Peyer's patch (tissue), 4 donors: ENCODE data around the gene PALD1. TPM values are rescaled to one million over a fixed set of nuclear protein-coding genes. Genes with fewer than 3 reads are reported as not detected.

Experiments used
- DNase-seq, 3 donors: peaks; one replicate each; pipeline ENCODE4 v3.0.0-alpha.2; 2017 to 2019
- H3K27ac ChIP-seq, 4 donors: fragments of 200-600 bp; sonication (generic); one replicate each; pipeline ENCODE4 v1.5.1; 2016 to 2019
- H3K27me3 ChIP-seq, 2 donors: fragments of 200-600 bp; sonication (generic); one replicate each; pipeline ENCODE4 v1.5.1; 2019
- H3K36me3 ChIP-seq, 3 donors: fragments of 200-600 bp; sonication (generic); one replicate each; pipeline ENCODE4 v1.5.1; 2016 to 2019
- H3K4me1 ChIP-seq, 4 donors: fragments of 200-600 bp; sonication (generic); one replicate each; pipeline ENCODE4 v1.5.1; 2016 to 2019
- H3K4me3 ChIP-seq, 4 donors: fragments of 200-600 bp; sonication (generic); 1 replicate in 3 of 4; 2 replicates in 1 of 4; pipeline ENCODE4 v1.5.1; 2016 to 2019; ENCODE audit warnings: mild to moderate bottlenecking in 1 of 4
- H3K9me3 ChIP-seq, 4 donors: fragments of 200-600 bp; sonication (generic); one replicate each; pipeline ENCODE4 v1.5.1; 2016 to 2019; ENCODE audit warnings: mild to moderate bottlenecking in 1 of 4
- CTCF ChIP-seq, 6 experiments: fragments of 450-650 bp in 4 of 6; fragments of 200-600 bp in 2 of 6; sonication (generic) in 1 of 6; IDR thresholded peaks; one replicate each; pipeline ENCODE4 v1.5.1; 2017 to 2019; ENCODE audit warnings: antibody characterized with exemption in 6 of 6, mild to moderate bottlenecking in 3 of 6, moderate library complexity in 1 of 6
- POLR2A ChIP-seq, 2 donors: fragments of 450-650 bp; IDR thresholded peaks; one replicate each; pipeline ENCODE4 v1.5.1; 2017; ENCODE audit warnings: antibody characterized with exemption in 2 of 2, mild to moderate bottlenecking in 2 of 2, moderate library complexity in 2 of 2
- total RNA-seq, 4 donors: library from RNA; depleted of rRNA; stranded (reverse); fragments of >200 nt; gene quantifications; one replicate each; pipeline ENCODE4 v1.1.0, GENCODE V29; 2016

The PALD1 gene
- total RNA-seq, 4 donors from 2014 or later = 1.2 to 15.7 (median 3.6) TPM

GRCh38 chr10:70433581-70434280 lies 44.8 kb upstream of the PALD1 start:
- peak in 1 of 3 donors; percentile 36 for DNase-seq
- Histone ChIP-seq H3K4me3 (no peak overlapping the region), H3K4me1 (peaks cover 0 to 7% (median 0%) of the 10 kb centered on the region in 4 donors), H3K9me3 (no peaks in the 10 kb centered on the region), H3K27ac (no peak overlapping the region), H3K27me3 (no peaks in the 10 kb centered on the region), H3K36me3 (peaks cover 0 to 6% (median 0%) of the 10 kb centered on the region in 3 donors)
- no peak for TF ChIP-seq POLR2A (IDR thresholded peaks at IDR 0.05)
- no peak for TF ChIP-seq CTCF (IDR thresholded peaks at IDR 0.05)

GRCh38 chr10:70435241-70436085 lies 43.1 kb upstream of the PALD1 start:
- no peak for DNase-seq

GRCh38 chr10:70437721-70438120 lies 40.8 kb upstream of the PALD1 start:
- TF ChIP-seq POLR2A (IDR thresholded peaks at IDR 0.05) (no peak), CTCF (IDR thresholded peaks at IDR 0.05) (no peak)

More at GRCh38 chr10:70435241-70436085, 43.1 kb upstream of the PALD1 start:
- no peak for TF ChIP-seq CTCF (IDR thresholded peaks at IDR 0.05)
- no peak for TF ChIP-seq POLR2A (IDR thresholded peaks at IDR 0.05)
- H3K4me1 ChIP-seq = peaks cover 0 to 4% (median 3%) of the 10 kb centered on the region in 4 donors
- H3K27me3 ChIP-seq = peaks cover 0 to 3% of the 10 kb centered on the region in 2 donors
- no peak overlapping the region for H3K4me3 ChIP-seq
- H3K36me3 ChIP-seq = no peaks in the 10 kb centered on the region
- no peak overlapping the region for H3K27ac ChIP-seq
- no peaks in the 10 kb centered on the region for H3K9me3 ChIP-seq

GRCh38 chr10:70440296-70441160 lies 38.0 kb upstream of the PALD1 start:
- Histone ChIP-seq H3K4me3 (peak overlapping the region in 3 of 4 donors; percentile 22 to 35 (median 35)), H3K27me3 (peaks cover 0 to 14% of the 10 kb centered on the region in 2 donors), H3K9me3 (no peaks in the 10 kb centered on the region), H3K36me3 (no peaks in the 10 kb centered on the region), H3K4me1 (peaks cover 5 to 22% (median 13%) of the 10 kb centered on the region in 4 donors), H3K27ac (no peak overlapping the region)
- TF ChIP-seq CTCF (IDR thresholded peaks at IDR 0.05) (no peak), POLR2A (IDR thresholded peaks at IDR 0.05) (no peak)
- DNase-seq = no peak

More at GRCh38 chr10:70437721-70438120, 40.8 kb upstream of the PALD1 start:
- no peak overlapping the region for H3K27ac ChIP-seq
- no peak for DNase-seq
- no peak overlapping the region for H3K4me3 ChIP-seq
- peaks cover 0 to 14% of the 10 kb centered on the region in 2 donors for H3K27me3 ChIP-seq
- H3K4me1 ChIP-seq = peaks cover 5 to 22% (median 13%) of the 10 kb centered on the region in 4 donors
- no peaks in the 10 kb centered on the region for H3K9me3 ChIP-seq
- H3K36me3 ChIP-seq = no peaks in the 10 kb centered on the region
